ENCODE results near the gene LIPI. TPM values are rescaled to one million over a fixed set of nuclear protein-coding genes. Genes with fewer than 3 reads are reported as not detected.
A peak's percentile ranks its signal among the peaks of the same experiment; 100 is the strongest.
"Not testable (repeated sequence)": the region's sequence is repeated elsewhere in the genome, so short reads cannot be mapped to it uniquely, and the experiment has no call there.

LIPI gene
- polyA plus RNA-seq (2013, experiment 1 of 2; ENCODE audit: insufficient read length): 0.10 TPM
- 0.18 TPM for polyA plus RNA-seq (2013, experiment 2 of 2; ENCODE audit: insufficient read length)

- DNase-seq: no peak
Measured at GRCh38 chr21:14210738-14211137, at the start of gene LIPI. LIPI (minus strand) TSS chr21:14210955; CDS start chr21:14210845, 110 bp downstream.

GRCh38 chr21:14260174-14260764, 49.5 kb upstream of the LIPI start:
- DNase-seq: no peak

- DNase-seq: peak; percentile 41
Measured at GRCh38 chr21:14259747-14260146, 49.0 kb upstream of the LIPI start.

GRCh38 chr21:14251336-14251735, 40.6 kb upstream of the LIPI start:
- no peak for DNase-seq

GRCh38 chr21:14245711-14246110, 35.0 kb upstream of the LIPI start:
- no peak for DNase-seq

GRCh38 chr21:14244911-14245310, 34.2 kb upstream of the LIPI start:
- DNase-seq: no peak

GRCh38 chr21:14243874-14244273, 33.1 kb upstream of the LIPI start:
- no peak for DNase-seq

- DNase-seq: no peak
Measured at GRCh38 chr21:14243461-14243860, 32.7 kb upstream of the LIPI start.

GRCh38 chr21:14241297-14241696, 30.5 kb upstream of the LIPI start:
- no peak for DNase-seq

- no peak for DNase-seq
Measured at GRCh38 chr21:14239281-14239680, 28.5 kb upstream of the LIPI start.

- no peak for DNase-seq
Measured at GRCh38 chr21:14236180-14236579, 25.4 kb upstream of the LIPI start.

- DNase-seq: no peak
Measured at GRCh38 chr21:14235101-14235500, 24.3 kb upstream of the LIPI start.

- DNase-seq: no peak
Measured at GRCh38 chr21:14229399-14229798, 18.6 kb upstream of the LIPI start.

GRCh38 chr21:14223365-14223764, 12.6 kb upstream of the LIPI start:
- no peak for DNase-seq

- DNase-seq: peak; percentile 42
Measured at GRCh38 chr21:14215971-14216641, 5.4 kb upstream of the LIPI start, which contains the start of gene RBM11. RBM11 (plus strand) TSS chr21:14216157; CDS start chr21:14216187, 30 bp downstream.

GRCh38 chr21:14213164-14213563, 2.4 kb upstream of the LIPI start:
- no peak for DNase-seq

- no peak for DNase-seq
Measured at GRCh38 chr21:14206222-14206621, 4.5 kb downstream of the LIPI start.

GRCh38 chr21:14166463-14167223, 44.1 kb downstream of the LIPI start:
- DNase-seq: not testable (repeated sequence)

- DNase-seq: no peak
Measured at GRCh38 chr21:14143999-14144398, 66.8 kb downstream of the LIPI start.

GRCh38 chr21:14124266-14124665, 86.5 kb downstream of the LIPI start:
- no peak for DNase-seq

GRCh38 chr21:14121719-14122118, 89.0 kb downstream of the LIPI start:
- no peak for DNase-seq

GRCh38 chr21:14120091-14120734, 90.5 kb downstream of the LIPI start:
- peak; percentile 7 for DNase-seq

GRCh38 chr21:14119038-14119437, 91.7 kb downstream of the LIPI start:
- no peak for DNase-seq

Measured in fibroblast of skin of back (primary cell).